G401 (cell line): ENCODE data around the gene FRMD8. TPM values are rescaled to one million over a fixed set of nuclear protein-coding genes. Genes with fewer than 3 reads are reported as not detected.

Experiments
- DNase-seq: peaks from one replicate; pipeline ENCODE4 v3.0.0-alpha.2; 2015; ENCODE audit warnings: low spot score
- in situ Hi-C: cut with HindIII; loops from 2 replicates; pipeline ENCODE4 v1.10.0; 2016; ENCODE audit warnings: low sequenced_read_pairs, mixed read lengths
- total RNA-seq: library from RNA; depleted of rRNA; stranded (reverse); fragments of >200 nt; shearing (Covaris generic); gene quantifications from 2 replicates; pipeline ENCODE4 v1.2.3, GENCODE V29; 2014

Gene FRMD8
- total RNA-seq, 1 experiment from 2014 or later, result 31.1 TPM

DNA sequence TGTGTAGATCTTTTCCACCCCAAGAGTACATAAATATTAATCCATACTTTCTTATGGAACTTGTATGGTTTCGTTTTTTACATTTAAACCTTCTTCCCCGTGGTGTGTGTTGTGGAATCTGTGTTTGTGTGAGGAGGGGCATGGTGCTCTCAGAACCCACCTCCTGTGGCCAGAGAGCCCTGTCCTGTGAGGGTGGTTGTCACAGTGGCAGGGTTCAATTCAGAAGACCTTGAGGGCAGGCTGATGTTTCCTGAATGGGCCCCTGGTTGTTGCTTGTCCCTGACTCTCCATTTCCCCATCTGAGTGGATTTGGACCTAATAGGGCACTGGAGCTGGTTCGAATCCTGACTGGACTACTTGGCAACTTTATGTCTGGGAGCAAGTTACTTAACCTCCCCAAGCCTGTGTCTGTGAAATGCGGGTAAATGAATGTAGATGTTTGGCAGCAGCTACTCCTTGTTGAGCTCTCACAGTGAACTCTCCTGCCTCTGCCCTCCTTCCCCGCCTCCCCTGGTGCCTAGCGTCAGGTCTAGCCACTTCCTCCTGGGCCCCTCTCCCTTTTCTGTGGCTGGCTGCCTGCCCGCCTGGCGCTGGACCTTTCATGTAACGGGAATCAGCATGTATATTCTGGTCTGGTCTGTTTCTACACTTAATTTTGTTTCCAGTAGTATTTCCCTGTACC, 43.4 kb downstream of the FRMD8 start:
- in situ Hi-C loops, result no loop called here
- peak; percentile 71 for DNase-seq

DNA sequence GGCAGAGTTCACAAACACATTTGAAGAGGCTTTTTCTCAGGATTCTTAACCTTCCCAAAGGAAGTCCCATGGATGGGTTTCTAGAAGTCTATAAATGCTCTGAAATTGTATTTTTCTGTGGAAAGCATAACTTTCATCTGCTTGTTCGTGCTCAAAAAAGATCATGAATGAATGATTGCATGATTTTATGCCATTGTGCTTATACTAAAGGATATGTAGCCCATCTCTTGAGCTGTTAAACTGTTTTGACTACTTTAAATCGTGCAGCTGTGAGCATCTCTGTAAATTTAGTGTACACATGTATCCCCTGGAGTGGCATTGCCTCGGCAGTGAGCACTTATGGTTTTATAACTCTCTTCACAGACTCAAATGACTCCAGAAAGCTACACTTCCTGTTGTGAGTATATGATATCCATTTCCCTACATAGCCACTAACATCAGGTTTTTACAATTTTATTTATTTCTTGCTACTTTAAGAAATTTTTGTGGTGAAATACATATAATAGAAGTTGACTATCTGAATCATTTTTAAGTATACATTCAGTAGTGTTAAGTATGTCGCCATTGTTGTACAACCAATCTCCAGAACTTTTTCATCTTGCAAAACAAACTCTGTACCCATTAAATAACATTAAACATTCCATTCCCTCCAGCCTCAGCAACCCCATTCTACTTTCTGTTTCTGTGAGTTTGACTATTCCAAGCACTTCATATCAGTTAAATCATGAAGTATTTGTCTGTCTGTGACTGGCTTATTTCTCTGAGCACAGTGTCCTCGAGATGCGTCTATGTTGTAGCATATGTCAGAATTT, 44.2 kb downstream of the FRMD8 start:
- in situ Hi-C loops, result no loop called here
- DNase-seq, result peak; percentile 55

DNA sequence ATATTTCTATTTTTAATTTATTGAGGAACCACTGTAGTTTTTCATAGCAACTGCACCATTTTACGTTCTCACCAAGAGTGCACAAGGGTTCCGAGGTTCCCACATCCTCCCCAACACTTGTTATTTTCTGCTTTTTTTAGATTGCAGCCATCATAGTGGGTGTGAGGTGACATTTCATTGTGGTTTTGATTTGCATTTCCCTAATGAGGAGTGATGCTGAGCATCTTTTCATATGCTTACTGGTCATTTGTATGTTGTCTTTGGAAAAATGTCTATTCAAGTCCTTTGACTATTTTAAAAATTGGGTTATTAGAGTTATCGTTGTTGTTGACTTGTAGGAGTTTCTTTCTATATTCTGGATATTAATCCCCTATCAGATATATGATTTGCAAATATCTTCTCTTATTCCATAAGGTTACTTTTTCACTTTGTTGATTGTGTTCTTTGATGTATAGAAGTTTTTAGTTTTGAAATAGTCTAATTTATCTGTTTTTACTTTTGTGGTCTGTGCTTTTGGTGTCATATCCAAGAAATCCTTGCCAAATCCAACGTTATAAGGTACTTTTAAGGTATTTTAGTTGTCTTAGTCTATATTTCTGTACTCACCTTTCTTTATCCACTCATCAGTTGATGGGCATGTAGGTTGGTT, 45.1 kb downstream of the FRMD8 start:
- peak; percentile 33 for DNase-seq
- in situ Hi-C loops, result no loop called here

DNA sequence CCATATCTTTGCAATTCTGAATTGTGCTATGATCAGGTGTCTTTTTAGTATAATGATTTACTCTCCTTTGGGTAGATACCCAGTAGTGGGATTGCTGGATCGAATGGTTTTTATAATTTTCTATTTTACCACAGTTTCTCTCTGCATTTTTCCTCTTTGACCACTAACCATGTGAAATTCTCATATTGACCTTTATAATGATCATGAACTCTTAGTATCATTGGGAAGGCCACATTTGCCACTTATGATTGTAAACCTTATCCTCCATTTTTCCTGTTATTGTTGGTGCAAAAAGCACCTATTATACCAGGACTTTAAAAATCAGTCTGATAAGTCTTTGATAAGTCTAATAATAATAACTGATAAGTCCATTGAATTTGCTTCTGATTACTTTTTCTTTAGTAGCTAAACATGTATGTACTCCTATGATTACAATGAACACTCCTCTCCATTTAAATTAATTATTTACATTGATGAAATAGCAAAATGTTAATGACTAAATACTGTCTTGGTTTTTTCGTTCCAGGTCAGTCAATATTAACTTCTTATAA, 45.7 kb downstream of the FRMD8 start:
- no peak for DNase-seq
- in situ Hi-C loops, result no loop called here

DNA sequence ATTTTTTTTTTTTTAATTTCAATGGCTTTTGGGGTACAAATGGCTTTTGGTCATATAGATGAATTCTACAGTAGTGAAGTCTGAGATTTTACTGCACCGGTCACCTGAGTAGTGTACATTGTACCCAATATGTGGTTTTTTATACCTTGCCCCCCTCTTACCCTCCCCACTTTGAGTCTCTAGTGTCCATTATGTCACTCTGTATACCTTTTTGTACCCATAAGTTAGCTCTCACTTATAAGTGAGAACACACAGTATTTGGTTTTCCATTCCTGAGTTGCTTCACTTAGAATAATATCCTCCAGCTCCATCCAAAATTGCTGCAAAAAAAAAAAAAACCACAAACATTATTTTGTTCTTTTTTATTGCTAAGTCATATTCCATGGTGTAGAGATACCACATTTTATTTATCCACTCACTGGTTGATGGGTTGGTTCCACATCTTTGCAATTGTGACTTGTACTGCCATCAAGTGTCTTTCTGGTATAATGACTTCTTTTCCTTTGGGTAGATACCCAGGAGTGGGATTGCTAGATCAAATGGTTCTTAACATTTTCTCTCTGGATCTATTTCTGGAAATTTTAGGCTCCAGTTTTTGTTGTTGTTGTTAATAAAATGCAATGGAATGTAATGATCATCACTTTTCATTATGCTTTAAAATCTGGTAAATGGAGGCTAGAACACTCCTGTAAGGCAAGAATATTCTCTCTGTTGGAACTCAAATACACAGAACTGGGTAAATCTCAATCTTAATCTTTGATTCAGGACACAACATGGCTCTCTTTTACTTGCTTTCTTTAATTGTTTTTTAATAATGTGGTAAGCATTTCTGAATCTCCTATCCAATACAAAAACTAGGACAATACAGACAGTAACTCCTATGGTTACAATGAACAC, 46.5 kb downstream of the FRMD8 start:
- in situ Hi-C loops, result no loop called here
- DNase-seq, result peak; percentile 79

DNA sequence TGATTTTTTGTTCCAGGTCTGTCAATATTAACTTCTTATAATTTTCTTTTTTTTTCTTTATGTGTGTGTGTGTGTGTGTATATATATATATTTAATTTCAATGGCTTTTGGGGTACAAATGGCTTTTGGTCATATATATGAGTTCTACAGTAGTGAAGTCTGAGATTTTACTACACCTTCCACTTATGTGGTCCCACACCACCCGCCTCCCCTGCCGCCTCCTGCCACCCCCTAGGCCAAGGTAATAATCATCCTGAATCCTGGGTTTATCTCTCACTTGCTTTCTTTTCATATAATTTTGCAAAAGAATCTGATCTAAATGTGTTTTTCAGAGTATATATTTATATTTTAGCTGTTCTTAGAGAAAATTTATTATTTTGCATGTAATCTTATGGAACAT, 47.2 kb downstream of the FRMD8 start:
- in situ Hi-C loops, result no loop called here
- DNase-seq, result peak; percentile 0

DNA sequence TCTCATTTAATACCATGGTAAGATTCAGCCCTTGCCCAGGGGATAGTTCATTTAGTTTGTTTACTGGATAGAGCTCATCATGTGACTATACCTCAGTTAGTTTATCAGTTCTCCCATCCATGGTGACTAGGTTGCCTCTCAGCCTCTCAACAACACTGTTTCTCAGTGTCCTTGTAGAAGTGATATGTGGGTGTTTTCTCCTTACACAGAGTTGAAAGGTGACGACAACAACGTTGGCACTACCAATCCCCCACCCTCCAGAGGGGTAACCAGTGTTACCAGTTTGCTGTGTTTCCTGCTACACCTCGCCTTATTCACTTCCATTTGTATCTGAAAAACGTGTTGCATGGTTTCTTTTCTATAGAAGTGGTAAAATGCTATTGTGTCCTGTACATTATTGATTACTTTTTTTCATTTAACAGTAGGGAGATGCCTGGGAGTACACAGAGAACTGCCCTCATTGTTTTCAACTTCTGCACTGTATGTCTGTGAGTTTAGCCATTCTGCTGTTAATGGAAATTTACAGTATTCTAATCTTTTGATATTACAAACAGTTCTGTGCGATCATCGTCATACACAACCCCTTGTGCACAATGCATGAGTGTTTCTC, 47.7 kb downstream of the FRMD8 start:
- in situ Hi-C loops, result no loop called here

DNA sequence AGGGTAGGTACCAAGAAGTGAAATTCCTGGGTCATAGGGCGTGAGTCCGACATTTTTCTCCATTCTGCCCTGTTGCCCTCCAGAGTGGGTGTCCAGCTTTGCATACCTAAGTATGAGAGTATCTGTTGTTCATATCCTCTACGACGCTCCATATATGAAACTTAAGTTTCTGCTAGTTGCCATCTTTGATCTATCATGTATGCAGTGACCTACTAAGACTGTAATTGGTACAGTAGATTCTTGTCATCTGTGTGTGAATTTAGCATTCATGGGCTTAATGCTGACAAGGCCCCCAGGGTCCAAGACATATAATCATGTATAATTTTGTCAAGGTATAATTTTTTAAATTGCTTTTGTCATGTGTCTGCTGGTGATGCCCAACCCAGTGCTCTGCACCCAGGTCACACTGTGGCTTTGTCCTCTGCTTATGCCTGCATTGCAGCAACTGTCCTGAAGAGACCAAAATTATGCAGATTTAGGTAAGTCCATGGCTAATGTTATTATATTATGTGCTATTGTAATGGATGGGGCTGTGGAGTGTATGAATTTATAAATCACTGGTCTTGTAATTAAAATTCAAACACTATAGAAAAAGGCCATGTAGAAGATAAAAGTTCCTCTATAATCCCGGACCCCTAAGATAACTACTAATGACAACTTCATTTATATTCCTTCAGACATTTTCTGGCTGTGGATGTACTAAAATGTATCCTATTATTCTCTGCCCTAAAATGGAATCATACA, 48.4 kb downstream of the FRMD8 start:
- peak; percentile 1 for DNase-seq
- in situ Hi-C loops, result no loop called here

More for the DNA sequence above, 47.7 kb downstream of the FRMD8 start:
- peak; percentile 13 for DNase-seq

DNA sequence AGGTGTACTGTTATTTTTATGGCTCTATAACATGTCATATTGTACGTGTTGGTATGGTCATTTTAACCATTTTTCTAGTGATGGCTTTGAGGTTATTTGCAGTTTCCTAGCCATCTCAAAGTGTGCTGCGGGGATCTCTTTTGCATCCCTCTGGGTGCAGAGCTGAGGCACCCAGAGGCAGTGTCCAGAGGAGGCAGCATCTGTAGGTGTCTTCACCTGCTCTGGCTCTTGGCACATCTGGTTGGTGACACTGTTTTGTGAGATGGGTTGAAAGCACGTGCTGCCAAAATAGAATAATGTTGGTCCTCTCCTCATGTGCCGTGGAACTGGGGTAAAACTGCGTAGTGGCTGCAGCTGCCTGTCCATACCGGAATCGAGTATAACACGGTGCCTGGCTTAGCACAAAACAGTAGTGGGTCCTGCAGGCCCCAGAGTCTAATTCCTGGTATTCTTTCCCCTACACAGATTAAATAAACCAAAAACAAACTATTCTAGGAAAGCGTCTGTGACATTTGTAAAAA, 49.0 kb downstream of the FRMD8 start:
- in situ Hi-C loops, result no loop called here
- no peak for DNase-seq

DNA sequence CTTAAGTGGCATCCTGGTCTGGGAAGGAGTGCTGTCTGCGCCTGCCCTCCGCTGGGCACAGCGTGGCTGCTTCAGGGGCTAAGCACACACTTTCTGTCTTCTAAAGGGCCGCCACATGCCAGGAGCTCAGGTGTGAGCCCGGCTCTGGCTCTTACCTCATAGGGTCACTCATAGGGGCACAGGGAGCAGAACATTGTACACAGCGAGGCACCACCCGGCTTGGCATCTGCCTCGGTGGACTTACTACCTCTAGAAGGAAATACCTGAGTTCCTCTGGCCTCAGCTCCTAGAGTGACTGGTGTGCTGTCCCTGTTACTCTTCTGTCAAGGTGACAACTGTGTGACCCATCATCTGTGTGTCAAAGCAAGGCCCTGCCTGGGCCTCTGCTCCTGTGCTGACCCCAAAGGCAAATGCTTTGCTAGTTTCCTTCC, 49.6 kb downstream of the FRMD8 start:
- DNase-seq, result no peak
- in situ Hi-C loops, result no loop called here

DNA sequence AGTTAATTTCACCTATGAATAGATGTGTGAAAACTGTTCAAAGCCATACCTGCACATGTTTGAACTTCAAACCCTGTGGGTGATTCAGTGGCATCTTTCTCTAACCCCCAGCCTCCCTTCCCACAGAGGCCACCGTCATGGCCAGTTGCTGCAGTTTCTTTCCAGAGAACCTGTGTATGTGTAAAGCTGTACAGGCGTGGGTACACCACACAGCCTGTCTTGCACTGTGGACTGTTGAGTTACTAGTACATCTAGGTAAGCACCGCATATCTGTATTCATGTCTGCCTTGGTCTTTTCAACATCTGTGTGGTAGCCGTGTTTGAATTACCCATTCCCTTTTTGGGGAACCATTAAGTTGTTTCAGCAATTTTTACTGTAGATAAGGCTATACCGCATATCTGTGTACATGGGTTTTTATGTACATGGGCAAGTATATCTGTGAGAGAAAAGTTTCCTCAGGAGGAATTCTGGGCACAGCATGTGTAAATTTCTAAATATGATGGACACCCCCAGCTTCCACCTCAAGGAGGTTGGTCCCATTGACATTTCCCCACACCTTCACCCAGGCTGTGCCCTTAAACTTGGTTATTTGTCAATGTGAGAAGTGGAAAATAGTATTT, 50.1 kb downstream of the FRMD8 start:
- no peak for DNase-seq
- in situ Hi-C loops, result no loop called here

DNA sequence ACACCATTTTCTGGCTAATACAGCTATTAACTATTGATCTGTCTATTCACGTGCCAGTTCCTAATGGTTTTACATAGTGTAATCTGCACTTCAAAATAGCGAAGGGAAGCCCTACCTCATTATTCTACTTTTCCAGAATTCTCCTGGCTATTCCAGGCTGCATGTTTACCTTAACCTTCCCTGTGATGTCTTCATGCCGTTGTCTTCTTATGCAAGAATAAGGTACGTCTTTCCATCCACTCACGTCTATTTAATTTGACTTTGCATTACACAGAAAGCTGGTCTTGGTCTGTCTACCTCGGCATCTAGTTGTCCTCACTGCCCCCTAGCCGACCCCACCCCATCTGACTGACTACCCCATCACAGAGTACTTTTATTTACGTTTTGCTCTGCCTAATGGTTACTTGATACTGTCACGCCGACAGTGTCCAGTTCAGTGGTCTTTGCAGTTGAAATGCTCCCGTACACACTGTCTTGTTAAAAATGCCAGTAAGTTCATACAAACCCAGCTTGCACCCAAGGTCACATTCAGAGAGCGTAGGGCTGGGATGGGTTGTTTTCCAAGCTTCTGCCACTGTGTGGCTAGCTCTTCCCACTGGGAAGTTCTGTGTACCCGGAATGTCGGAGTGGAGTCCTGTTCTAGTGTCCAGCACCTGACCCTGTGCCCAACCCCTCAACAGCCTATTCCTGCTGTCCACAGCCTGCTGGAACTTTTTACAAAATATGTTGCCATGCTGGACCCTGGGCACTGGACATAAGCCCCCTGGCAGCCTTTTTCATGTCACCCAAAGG, 51.2 kb downstream of the FRMD8 start:
- in situ Hi-C loops, result no loop called here
- DNase-seq, result peak; percentile 12

DNA sequence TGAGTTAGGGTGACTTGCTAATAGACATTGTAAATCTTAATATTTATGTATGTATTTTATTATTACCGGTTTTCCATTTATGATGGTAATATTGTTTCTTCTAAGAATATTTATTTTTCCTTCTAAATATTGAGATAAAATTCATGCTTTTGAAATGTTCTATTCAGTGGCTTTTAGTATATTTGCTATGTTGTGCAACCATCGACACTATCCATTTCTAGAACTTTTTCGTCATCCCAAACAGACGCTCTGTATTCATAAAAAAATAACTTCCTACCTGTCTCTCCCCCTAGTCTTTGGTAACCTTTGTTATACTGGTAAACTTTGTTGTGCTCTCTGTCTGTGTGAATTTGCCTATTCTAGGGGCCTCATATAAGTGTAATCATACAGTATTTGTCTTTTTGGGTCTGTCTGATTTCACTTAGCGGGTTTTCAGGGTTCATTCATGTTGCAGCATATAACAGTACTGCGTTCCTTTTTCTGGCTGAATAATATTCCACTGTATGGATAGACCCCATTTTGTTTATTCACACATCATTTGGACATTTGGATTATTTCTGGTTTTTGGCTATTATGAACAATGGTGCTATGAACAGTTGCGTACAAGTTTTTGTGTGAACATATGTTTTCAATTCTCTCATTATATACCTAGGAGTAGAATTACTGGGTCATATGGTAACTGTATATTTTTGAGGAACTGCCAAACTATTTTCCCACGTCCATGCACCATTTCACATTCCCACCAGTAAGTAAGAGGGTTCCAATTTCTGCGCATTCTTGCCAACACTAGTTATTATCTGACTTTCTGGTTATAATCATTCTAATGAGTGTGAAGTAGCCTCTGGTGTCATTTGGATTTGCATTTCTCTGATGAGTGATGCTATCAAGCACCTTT, 52.1 kb downstream of the FRMD8 start:
- peak; percentile 15 for DNase-seq
- in situ Hi-C loops, result no loop called here

DNA sequence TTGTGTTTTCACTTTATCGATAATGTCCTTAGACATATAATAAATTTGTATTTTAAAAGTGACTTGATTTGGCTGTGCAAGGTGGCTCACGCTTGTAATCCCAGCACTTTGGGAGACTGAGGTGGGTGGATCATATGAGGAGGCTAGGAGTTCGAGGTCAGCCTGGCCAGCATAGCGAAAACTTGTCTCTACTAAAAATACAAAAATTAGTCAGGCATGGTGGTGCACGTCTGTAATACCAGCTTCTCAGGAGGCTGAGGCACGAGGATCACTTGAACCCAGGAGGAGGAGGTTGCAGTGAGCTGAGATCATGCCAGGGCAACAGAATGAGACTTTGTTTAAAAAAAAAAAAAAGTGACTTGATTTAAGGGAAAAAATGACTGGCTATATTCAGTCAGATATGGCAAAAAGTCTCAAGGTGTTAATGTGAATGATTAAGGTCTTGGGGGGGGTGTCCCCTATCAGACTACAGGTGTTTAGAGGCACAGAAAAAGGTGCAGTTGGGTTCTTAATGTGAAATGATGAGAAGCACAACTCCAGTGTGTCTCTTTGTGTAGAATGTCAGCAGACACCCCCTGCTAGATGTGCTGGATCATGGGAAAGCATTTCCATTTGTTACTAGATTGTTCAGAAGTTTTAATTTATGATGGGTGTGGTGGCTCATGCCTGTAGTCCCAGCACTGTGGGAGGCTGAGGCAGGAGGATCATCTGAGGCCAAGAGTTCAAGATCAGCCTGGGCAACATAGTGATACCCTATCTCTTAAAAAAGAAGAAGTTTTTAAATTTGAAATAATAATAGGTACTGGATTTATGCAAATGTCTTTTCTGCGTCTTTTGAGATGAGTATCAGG, 53.1 kb downstream of the FRMD8 start:
- in situ Hi-C loops, result no loop called here
- DNase-seq, result peak; percentile 6
